ENCODE results near the gene GNRH2.

Gene GNRH2

DNA sequence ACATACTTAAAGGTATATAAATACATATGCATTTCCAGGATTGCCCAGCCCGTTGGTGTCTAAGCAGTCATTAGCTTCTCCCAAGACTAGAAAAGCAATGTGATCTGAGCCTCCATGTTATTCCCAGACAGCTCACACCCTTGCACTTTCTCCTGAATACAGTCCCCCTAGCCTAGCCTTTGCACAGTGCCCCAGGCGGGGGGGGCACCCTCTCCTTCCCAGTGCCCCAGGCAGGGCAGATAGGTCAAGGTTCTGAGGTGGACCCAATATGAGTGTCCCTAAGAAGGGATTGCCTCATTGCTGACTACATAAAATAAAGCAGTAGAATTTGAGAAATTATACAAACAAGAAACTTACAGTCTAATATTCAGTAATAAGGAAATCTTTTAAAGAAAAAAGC is 15.4 kb upstream of the GNRH2 start:
- no peak overlapping the region for H3K4me3 ChIP-seq (ENCODE audit: control insufficient read depth, low read depth, low read length)
- no peak for DNase-seq (ENCODE audit: low read depth)
- TF ChIP-seq, protein P1, sequence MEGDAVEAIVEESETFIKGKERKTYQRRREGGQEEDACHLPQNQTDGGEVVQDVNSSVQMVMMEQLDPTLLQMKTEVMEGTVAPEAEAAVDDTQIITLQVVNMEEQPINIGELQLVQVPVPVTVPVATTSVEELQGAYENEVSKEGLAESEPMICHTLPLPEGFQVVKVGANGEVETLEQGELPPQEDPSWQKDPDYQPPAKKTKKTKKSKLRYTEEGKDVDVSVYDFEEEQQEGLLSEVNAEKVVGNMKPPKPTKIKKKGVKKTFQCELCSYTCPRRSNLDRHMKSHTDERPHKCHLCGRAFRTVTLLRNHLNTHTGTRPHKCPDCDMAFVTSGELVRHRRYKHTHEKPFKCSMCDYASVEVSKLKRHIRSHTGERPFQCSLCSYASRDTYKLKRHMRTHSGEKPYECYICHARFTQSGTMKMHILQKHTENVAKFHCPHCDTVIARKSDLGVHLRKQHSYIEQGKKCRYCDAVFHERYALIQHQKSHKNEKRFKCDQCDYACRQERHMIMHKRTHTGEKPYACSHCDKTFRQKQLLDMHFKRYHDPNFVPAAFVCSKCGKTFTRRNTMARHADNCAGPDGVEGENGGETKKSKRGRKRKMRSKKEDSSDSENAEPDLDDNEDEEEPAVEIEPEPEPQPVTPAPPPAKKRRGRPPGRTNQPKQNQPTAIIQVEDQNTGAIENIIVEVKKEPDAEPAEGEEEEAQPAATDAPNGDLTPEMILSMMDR (conservative IDR thresholded peaks at IDR 0.05; ENCODE audit: control insufficient read depth, insufficient read depth, low read depth, low read length), result no peak

DNA sequence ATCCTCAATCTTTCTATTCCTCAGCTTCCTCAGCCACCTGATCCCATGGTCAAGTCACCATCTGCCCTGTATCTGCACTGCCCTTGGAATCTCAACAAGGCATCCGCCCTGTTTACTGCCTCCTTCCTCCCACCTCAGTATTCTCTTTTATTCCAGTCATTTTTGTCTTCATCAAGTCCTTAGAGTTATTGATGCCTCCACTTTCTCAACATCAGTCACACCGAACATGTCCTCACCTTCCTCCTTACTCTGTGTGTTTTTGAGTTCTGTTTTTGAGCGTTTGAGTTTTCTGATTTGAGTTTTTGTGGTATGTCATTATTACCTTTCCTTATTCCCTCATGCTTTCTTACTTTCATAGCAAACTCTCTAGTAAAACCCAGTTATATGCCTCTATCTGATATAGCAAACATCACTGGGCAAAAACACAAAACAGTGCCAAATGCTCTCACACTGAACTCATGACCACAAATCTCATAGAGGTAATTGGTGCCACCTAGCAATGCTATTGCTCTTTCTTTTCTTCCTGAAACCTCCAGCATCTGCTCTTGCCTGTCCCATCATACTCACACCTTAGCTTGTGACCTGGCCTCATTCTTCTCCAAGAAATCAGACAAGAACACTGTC is 11.8 kb upstream of the GNRH2 start:
- no peak for DNase-seq (ENCODE audit: low read depth)
- H3K4me3 ChIP-seq (ENCODE audit: control insufficient read depth, low read depth, low read length), result no peak overlapping the region
- TF ChIP-seq, protein P1 (conservative IDR thresholded peaks at IDR 0.05; ENCODE audit: control insufficient read depth, insufficient read depth, low read depth, low read length), result no peak

DNA sequence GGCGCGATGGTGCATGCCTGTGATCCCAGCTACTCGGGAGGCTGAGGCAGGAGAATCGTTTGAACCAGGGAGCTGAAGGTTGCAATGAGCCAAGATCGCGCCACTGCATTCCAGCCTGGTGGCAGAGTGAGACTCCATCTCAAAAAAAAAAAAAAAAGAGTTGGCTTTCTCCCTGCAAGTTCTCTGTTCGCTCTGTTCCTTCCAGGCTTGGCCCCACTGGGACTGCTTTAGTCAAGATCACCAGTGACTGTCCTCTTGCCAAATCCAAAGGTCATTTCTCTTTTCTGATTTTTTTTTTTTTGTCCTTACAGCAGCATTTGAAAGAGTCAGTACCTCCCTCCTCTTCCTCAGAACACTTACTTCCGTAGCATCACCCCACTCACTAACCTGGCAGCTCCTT is 10.8 kb upstream of the GNRH2 start:
- H3K4me3 ChIP-seq (ENCODE audit: control insufficient read depth, low read depth, low read length), result no peak overlapping the region
- TF ChIP-seq, protein P1 (conservative IDR thresholded peaks at IDR 0.05; ENCODE audit: control insufficient read depth, insufficient read depth, low read depth, low read length), result no peak
- DNase-seq (ENCODE audit: low read depth), result no peak

DNA sequence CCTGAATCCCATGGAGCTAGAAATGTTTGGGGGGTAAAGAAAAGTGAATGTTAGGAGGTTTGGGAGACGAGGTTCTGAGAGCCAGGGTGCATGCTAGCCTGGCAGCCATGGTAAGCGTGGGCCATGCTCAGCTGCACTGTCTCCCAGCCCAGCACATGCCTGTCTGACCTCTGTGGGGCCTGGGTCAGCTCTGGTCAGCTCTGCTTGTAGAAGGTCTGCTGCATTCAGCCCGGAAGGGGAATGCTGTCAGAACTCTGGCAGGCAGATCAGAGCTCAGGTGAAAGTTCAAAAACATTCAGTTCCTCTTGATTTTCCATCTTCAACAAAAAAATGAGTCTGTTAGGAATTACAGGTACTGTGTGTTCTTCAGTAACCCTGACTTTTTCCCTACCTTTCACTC is 5.8 kb upstream of the GNRH2 start:
- TF ChIP-seq, protein P1 (conservative IDR thresholded peaks at IDR 0.05; ENCODE audit: control insufficient read depth, insufficient read depth, low read depth, low read length), result no peak
- H3K4me3 ChIP-seq (ENCODE audit: control insufficient read depth, low read depth, low read length), result no peak overlapping the region
- no peak for DNase-seq (ENCODE audit: low read depth)

DNA sequence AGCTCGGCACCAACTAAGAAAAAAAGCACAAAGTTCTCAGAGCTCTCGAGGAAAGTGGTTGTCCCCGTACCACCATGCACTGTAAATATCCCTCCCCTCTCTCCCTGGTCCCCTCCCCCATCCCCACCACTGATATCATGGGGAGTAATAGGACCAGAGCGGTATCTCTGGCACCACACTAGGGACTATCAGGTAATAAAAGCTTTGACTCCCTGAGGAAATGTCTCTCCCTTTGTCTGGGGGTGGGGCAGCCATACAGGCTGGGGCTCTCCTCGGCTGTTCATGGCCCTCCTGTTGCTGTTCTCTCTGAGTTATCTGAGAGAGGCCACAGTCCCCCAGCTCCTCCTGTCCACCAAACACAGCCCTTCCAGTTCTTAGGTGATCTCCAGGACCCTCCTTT is 5.0 kb upstream of the GNRH2 start:
- DNase-seq (ENCODE audit: low read depth), result no peak
- no peak overlapping the region for H3K4me3 ChIP-seq (ENCODE audit: control insufficient read depth, low read depth, low read length)
- TF ChIP-seq, protein P1 (conservative IDR thresholded peaks at IDR 0.05; ENCODE audit: control insufficient read depth, insufficient read depth, low read depth, low read length), result no peak

DNA sequence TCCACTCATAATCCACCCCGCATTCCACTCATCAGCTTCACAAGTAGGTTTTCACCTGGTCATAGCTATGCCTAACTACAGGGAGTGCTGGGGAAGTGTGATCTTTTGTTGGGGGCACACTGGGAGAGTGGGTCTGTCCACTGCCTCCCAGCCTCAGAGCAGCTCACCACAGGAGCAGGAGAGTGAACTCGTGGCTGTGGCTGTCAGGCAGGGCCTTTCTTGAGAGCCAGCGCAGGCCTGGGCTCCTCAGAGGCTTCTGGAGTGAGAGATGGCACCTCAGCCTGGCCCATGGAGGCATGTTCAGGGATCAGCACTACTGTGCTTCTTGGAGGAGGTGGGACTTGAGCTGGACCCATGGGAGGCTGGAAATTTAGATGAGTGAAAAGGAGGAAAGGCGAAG is 4.0 kb upstream of the GNRH2 start:
- no peak overlapping the region for H3K4me3 ChIP-seq (ENCODE audit: control insufficient read depth, low read depth, low read length)
- TF ChIP-seq, protein P1 (conservative IDR thresholded peaks at IDR 0.05; ENCODE audit: control insufficient read depth, insufficient read depth, low read depth, low read length), result no peak
- no peak for DNase-seq (ENCODE audit: low read depth)

DNA sequence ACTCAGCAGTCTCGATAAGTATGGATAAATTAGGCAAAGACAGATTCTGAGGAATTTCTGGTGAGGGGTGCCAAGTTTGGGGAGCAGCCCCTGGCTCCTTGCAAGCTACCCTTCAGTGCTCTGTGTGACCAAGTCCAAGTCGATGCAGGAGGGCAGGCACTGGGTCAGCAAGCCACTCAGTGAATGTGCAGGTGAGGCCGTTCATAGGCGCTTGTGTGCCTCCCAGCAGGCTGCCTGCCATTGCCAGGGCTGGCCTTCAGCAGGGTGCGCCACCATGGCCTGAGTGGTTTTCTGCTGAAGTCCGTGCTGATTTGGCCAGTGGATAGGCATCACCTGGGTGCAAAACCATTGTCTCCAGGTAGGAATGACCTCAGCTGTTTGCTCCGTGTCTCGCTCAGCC is 3.3 kb upstream of the GNRH2 start:
- H3K4me3 ChIP-seq (ENCODE audit: control insufficient read depth, low read depth, low read length), result no peak overlapping the region
- DNase-seq (ENCODE audit: low read depth), result no peak
- TF ChIP-seq, protein P1 (conservative IDR thresholded peaks at IDR 0.05; ENCODE audit: control insufficient read depth, insufficient read depth, low read depth, low read length), result no peak

Measured in fibroblast of mammary gland (primary cell).